Fibroblast of skin of back (primary cell): Measurements from ENCODE around the gene MYL10.
A peak's percentile ranks its signal among the peaks of the same experiment; 100 is the strongest.

ENCODE experiments used
- DNase-seq: peaks from one replicate; pipeline ENCODE4 v3.0.0-alpha.2; 2013

The MYL10 gene

DNA sequence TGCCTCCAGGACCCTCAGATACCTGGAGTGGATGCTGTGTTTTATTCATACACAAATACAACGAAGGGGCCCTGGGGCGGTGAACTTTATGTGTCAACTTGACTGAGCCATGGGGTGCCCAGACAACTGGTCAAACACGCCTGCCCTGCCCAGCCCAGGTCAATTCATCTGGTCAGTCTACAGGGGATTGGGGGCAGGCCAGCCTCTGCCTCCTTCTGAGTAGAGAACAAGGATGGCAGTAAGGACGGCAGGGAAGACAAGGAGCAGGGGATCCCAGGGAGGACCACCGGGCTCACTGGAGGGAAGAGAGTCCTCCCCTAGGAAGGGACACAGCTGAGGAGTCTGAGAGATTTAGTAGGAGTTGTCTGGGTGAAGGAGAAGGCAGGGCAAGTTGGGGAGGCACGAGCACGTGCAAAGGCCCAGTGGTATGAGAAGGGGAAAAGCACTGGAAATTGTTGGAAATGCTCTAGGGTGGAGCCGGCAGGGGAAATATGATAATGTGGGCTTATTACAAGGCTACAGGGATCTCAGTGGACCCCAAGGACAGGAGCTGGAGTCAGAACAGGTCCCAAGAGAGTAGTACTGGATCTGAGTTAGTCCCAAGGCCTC, 63.4 kb downstream of the MYL10 start:
- DNase-seq: no peak

DNA sequence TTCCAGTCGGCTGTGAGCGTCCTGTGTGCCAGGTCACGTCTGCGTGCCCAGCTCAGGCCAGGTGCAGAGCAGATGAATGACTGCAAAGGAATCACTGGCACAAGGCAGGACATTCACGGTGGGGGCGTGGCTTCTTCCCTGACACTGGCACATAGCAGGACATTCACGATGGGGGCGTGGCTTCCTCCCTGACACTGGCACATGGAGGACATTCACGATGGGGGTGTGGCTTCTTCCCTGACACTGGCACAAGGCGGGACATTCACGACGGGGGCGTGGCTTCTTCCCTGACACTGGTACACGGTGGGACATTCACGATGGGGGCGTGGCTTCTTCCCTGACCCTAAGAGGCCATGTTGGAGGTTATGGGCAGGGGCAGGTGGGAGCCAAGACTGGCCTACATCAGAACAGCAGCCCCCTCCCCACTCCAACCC, 64.3 kb downstream of the MYL10 start:
- peak; percentile 18 for DNase-seq

DNA sequence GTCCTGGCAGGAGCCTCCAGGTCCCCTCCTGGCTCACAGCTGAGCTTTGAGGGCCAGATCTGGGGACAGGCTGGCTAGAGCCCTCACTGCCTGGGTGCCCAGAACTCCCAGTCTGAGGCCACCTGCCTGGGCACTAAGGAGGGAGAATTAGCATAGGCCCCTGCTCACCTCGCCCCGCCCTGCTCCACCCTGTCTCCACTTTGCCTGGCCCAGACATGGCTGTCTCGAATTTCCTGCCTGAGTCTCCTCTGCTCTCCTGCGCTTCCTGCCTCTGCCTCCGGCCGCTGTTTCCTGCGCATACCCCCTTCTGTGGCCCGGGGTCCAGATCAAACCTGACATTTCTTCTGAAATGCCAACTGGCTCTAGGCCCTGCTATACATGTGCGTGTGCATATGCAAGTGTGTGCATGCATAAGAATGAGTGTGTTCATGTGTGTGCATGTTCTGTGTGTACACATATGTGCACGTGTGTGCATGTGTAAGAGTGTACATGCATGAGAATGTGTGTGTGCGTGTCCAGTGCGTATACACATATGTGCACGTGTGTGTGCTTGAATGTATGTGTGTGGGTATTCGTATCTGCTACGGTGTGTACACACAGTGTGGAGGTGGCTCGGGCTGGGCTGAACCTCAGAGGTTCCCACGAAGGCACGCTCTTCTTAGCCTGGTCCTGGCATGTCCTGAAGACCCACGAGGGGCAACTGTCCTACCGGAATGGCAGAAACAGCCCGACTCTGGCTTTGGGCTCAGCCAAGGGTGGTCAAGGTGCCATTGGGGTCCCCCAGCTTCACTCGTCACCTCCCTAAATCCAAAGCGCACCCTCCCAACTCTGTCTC, 64.9 kb downstream of the MYL10 start:
- DNase-seq: no peak
